ENCODE data around the gene EIF2AK3. TPM values are rescaled to one million over a fixed set of nuclear protein-coding genes. Genes with fewer than 3 reads are reported as not detected.

The EIF2AK3 gene
- total RNA-seq, 1 donor from 2014 or later, result 16.0 TPM

DNA sequence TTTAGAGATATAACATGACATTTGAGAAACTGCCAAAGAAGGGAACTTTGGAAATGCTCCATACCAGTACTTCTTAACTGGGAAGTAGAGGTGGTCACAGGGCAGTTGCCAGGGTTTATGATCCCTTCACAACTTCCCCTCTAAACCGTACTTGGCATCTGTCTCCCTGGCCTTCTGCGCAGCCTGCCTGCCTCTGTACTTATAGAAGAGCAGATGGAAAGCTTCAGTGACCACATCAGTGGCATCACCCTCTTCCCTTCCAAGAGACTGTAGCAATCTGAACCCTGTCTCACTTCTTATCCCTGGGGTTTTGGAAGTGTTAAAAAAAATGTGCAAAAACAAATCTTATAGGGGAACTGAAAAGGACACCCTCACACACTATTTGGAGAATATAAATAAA lies 64.1 kb downstream of the EIF2AK3 start:
- H3K27me3 ChIP-seq (ENCODE audit: low read depth), result no peaks in the 10 kb centered on the region
- no peak overlapping the region for H3K27ac ChIP-seq
- no peaks in the 10 kb centered on the region for H3K4me1 ChIP-seq
- H3K9me3 ChIP-seq, result no peaks in the 10 kb centered on the region
- DNase-seq (no peak), ATAC-seq (no peak)
- TF ChIP-seq, protein P1, sequence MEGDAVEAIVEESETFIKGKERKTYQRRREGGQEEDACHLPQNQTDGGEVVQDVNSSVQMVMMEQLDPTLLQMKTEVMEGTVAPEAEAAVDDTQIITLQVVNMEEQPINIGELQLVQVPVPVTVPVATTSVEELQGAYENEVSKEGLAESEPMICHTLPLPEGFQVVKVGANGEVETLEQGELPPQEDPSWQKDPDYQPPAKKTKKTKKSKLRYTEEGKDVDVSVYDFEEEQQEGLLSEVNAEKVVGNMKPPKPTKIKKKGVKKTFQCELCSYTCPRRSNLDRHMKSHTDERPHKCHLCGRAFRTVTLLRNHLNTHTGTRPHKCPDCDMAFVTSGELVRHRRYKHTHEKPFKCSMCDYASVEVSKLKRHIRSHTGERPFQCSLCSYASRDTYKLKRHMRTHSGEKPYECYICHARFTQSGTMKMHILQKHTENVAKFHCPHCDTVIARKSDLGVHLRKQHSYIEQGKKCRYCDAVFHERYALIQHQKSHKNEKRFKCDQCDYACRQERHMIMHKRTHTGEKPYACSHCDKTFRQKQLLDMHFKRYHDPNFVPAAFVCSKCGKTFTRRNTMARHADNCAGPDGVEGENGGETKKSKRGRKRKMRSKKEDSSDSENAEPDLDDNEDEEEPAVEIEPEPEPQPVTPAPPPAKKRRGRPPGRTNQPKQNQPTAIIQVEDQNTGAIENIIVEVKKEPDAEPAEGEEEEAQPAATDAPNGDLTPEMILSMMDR (IDR thresholded peaks at IDR 0.05), result no peak
- peaks cover 42% of the 10 kb centered on the region for H3K36me3 ChIP-seq
- intact Hi-C loops (cut with DNase I), result no loop called here
- H3K4me3 ChIP-seq, result no peak overlapping the region

GRCh38 chr2:88561646-88562388 lies 65.4 kb downstream of the EIF2AK3 start:
- intact Hi-C loops (cut with DNase I), result no loop called here
- Histone ChIP-seq H3K4me3 (no peak overlapping the region), H3K4me1 (no peaks in the 10 kb centered on the region), H3K36me3 (peaks cover 54% of the 10 kb centered on the region), H3K9me3 (no peaks in the 10 kb centered on the region), H3K27ac (no peak overlapping the region), H3K27me3 (ENCODE audit: low read depth) (no peaks in the 10 kb centered on the region)
- no peak for DNase-seq
- TF ChIP-seq, protein P1 (IDR thresholded peaks at IDR 0.05), result no peak
- ATAC-seq, result no peak

DNA sequence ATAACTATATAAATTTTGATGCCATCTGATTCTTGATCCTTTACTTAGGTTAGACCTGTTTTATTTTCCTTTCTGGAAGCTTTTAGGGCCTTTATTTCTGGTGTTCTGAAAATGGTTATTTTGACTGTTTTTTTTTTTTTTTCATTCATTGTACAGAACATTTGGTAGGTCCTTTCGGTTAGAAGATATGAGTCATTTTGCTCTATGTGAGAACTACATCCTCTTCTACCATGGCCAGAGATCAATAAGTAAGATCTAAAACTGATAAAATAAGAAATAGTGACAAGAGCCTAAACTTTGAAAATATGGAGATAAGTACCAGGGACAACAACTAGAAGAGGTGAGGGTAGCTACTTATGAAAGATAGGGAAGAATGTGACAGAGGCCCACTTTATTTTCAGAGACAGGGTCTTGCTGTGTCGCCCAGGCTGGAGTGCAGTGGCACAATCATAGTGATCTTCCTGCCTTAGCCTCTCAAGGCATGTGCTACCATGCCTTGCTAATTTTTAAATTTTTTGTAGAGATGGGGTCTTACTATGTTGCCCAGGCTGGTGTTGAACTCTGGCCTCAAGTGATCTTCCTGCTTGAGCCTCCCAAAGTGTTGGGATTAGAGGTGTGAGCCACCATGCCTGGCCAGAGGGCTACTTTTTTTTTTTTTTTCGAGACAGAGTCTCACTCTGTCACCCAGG lies 66.5 kb downstream of the EIF2AK3 start:
- Histone ChIP-seq H3K4me1 (no peaks in the 10 kb centered on the region), H3K9me3 (no peaks in the 10 kb centered on the region), H3K27ac (no peak overlapping the region), H3K36me3 (peaks cover 64% of the 10 kb centered on the region), H3K4me3 (no peak overlapping the region), H3K27me3 (ENCODE audit: low read depth) (no peaks in the 10 kb centered on the region)
- intact Hi-C loops (cut with DNase I), result no loop called here
- DNase-seq (no peak), ATAC-seq (no peak)
- TF ChIP-seq, protein P1 (IDR thresholded peaks at IDR 0.05), result no peak

GRCh38 chr2:88557290-88557689 lies 70.0 kb downstream of the EIF2AK3 start:
- TF ChIP-seq, protein P1 (IDR thresholded peaks at IDR 0.05), result no peak
- peaks cover 66% of the 10 kb centered on the region for H3K36me3 ChIP-seq
- intact Hi-C loops (cut with DNase I), result no loop called here

GRCh38 chr2:88556026-88556425 lies 71.2 kb downstream of the EIF2AK3 start:
- ATAC-seq (no peak), DNase-seq (no peak)
- Histone ChIP-seq H3K36me3 (peaks cover 54% of the 10 kb centered on the region), H3K4me1 (no peaks in the 10 kb centered on the region), H3K9me3 (no peaks in the 10 kb centered on the region), H3K27ac (no peak overlapping the region), H3K27me3 (ENCODE audit: low read depth) (no peaks in the 10 kb centered on the region), H3K4me3 (no peak overlapping the region)
- TF ChIP-seq, protein P1 (IDR thresholded peaks at IDR 0.05), result no peak
- intact Hi-C loops (cut with DNase I), result no loop called here

More at GRCh38 chr2:88557290-88557689, 70.0 kb downstream of the EIF2AK3 start:
- Histone ChIP-seq H3K4me3 (no peak overlapping the region), H3K27me3 (ENCODE audit: low read depth) (no peaks in the 10 kb centered on the region), H3K9me3 (no peaks in the 10 kb centered on the region), H3K27ac (no peak overlapping the region), H3K4me1 (no peaks in the 10 kb centered on the region)
- DNase-seq, result no peak
- ATAC-seq, result no peak
